Measurements from ENCODE around the gene DHX57.

The DHX57 gene

DNA sequence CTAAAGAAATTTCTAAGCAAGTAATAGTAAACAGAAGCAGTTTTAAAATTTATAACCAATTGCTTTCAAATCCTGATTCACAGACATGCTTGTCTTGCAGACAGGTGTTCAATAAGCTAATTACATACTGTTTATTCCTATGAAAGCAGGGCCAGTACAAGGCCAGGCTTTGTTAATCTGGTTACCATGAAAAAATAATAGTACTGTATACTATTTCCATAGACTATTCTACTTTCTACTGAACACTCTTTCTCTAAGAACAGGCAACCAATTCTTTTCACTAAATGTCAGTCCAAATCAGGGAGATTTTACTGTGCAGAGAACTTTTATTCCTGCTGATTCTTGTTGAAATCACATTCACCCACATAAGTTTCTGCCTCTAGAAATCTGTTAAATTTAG lies 121.7 kb downstream of the DHX57 start:
- Histone ChIP-seq H3K4me2 (ENCODE audit: low read depth, low read length, poor library complexity, severe bottlenecking) (peak overlapping the region; percentile 63), H3K79me2 (ENCODE audit: insufficient read depth, low read length) (peaks cover 22% of the 10 kb centered on the region), H4K20me1 (ENCODE audit: low read depth, low read length) (peaks cover 11% of the 10 kb centered on the region), H3K27me3 (ENCODE audit: low read length) (no peaks in the 10 kb centered on the region), H3K9me3 (ENCODE audit: insufficient read depth, low read length) (no peaks in the 10 kb centered on the region), H2AFZ (ENCODE audit: low read depth, low read length, severe bottlenecking) (peak overlapping the region; percentile 79), H3K9me2 (replicated peaks; ENCODE audit: insufficient read depth, low read length) (no peaks in the 10 kb centered on the region), H3K36me3 (ENCODE audit: low read length) (peaks cover 12% of the 10 kb centered on the region), H3F3A (ENCODE audit: insufficient read depth) (peaks cover 16% of the 10 kb centered on the region), H3K27ac (ENCODE audit: low read depth, low read length) (no peak overlapping the region), H3K4me3 (ENCODE audit: insufficient read depth, low read length, poor library complexity, severe bottlenecking) (no peak overlapping the region), H3K9ac (ENCODE audit: low read length) (peak overlapping the region; percentile 15)
- TF ChIP-seq, protein P1, sequence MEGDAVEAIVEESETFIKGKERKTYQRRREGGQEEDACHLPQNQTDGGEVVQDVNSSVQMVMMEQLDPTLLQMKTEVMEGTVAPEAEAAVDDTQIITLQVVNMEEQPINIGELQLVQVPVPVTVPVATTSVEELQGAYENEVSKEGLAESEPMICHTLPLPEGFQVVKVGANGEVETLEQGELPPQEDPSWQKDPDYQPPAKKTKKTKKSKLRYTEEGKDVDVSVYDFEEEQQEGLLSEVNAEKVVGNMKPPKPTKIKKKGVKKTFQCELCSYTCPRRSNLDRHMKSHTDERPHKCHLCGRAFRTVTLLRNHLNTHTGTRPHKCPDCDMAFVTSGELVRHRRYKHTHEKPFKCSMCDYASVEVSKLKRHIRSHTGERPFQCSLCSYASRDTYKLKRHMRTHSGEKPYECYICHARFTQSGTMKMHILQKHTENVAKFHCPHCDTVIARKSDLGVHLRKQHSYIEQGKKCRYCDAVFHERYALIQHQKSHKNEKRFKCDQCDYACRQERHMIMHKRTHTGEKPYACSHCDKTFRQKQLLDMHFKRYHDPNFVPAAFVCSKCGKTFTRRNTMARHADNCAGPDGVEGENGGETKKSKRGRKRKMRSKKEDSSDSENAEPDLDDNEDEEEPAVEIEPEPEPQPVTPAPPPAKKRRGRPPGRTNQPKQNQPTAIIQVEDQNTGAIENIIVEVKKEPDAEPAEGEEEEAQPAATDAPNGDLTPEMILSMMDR (IDR thresholded peaks at IDR 0.05; ENCODE audit: insufficient read depth, low read length, poor library complexity, severe bottlenecking) = no peak
- TF ChIP-seq EZH2phosphoT487 (conservative IDR thresholded peaks at IDR 0.05; ENCODE audit: low read length) = no peak

DNA sequence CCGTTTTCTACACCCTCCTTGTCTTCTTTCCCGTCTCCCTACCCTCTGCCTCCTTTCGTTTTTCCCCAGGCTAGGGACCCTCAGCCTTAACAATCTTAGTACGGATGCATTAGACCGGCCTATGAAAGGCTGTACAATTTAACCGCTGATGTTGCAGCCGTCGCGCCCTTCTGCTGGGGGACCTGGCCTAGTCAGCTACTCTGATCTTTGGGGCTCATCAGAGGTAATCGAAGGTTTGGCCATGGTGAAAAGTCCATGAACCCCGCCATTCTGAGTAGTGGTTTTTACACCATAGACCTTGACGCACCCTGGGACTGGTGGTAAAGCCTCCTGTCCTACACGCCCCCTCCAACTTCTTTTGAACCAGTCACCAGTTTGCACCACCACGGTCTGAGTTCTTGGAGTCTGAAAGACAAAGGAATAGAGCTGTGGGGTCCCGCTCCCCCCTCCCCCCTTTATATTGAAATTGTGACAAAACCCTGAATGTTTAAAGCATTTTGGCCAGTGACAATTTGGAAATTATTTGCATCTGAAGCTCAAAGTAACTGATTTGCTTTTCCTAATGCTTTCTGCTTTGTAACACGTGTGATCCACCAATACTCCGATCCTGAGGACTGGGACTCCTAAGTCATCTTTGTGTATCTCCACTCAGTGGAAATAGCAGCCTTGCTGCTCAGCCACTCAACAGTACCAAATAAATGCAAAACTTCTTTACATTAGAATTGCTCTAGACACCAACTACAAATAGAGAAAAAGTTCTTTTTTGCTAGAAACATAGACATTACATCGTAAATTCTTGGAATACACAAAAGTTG lies 123.9 kb downstream of the DHX57 start:
- peak overlapping the region; percentile 83 for H3K4me2 ChIP-seq (ENCODE audit: low read depth, low read length, poor library complexity, severe bottlenecking)
- H3F3A ChIP-seq (ENCODE audit: insufficient read depth) = peaks cover 38% of the 10 kb centered on the region
- no peaks in the 10 kb centered on the region for H3K27me3 ChIP-seq (ENCODE audit: low read length)
- H3K9ac ChIP-seq (ENCODE audit: low read length) = peak overlapping the region; percentile 97
- H2AFZ ChIP-seq (ENCODE audit: low read depth, low read length, severe bottlenecking) = peak overlapping the region; percentile 93
- H3K9me3 ChIP-seq (ENCODE audit: insufficient read depth, low read length) = no peaks in the 10 kb centered on the region
- H3K36me3 ChIP-seq (ENCODE audit: low read length) = peaks cover 34% of the 10 kb centered on the region
- H3K27ac ChIP-seq (ENCODE audit: low read depth, low read length) = peak overlapping the region; percentile 28
- H3K4me3 ChIP-seq (ENCODE audit: insufficient read depth, low read length, poor library complexity, severe bottlenecking) = peak overlapping the region; percentile 93
- peaks cover 44% of the 10 kb centered on the region for H3K79me2 ChIP-seq (ENCODE audit: insufficient read depth, low read length)
- H3K9me2 ChIP-seq (replicated peaks; ENCODE audit: insufficient read depth, low read length) = no peaks in the 10 kb centered on the region
- TF ChIP-seq, protein P1 (IDR thresholded peaks at IDR 0.05; ENCODE audit: insufficient read depth, low read length, poor library complexity, severe bottlenecking) = no peak
- no peak for TF ChIP-seq EZH2phosphoT487 (conservative IDR thresholded peaks at IDR 0.05; ENCODE audit: low read length)
- H4K20me1 ChIP-seq (ENCODE audit: low read depth, low read length) = peaks cover 33% of the 10 kb centered on the region

DNA sequence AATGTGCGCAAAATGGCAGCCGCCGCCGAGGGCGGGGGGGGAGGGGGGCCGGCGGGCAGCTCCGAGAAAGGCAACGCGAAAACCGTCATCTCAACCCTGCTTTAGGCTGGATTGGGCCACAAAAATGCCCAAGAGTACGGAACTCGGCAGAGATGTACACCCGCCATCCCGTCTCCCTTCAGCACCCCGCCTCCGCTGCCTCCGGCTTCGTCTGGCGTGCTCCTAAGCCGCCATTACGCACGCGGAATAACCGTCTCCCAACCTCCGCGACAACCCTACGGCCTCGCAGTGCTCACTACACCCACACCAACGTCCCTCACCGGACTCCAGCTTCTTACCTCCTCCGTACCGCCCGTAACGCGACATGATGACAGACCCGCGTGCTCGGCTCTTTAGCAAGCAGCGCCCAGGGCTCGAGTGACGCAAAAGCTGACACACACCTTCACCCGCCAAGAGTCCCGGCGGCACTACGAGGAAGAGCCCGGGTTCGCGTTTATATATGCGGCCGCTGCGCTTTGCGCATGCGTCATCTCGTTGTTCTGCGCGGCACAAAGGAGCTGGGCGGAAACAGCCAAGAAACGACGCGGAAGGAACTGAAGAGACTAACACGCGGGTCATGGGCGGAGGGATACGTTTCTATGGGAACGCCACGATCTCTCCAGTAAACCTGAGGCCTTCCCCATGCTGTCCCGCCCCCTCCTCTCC lies 124.7 kb downstream of the DHX57 start, which contains the start of gene SRSF7:
Gene SRSF7 (minus strand): TSS at position 471 of the 705 bp plus-strand sequence. CDS start 105 bp downstream, at position 366.
- Histone ChIP-seq H3F3A (ENCODE audit: insufficient read depth) (peaks cover 46% of the 10 kb centered on the region), H4K20me1 (ENCODE audit: low read depth, low read length) (peaks cover 41% of the 10 kb centered on the region), H3K9me2 (replicated peaks; ENCODE audit: insufficient read depth, low read length) (no peaks in the 10 kb centered on the region), H3K79me2 (ENCODE audit: insufficient read depth, low read length) (peaks cover 52% of the 10 kb centered on the region), H3K9ac (ENCODE audit: low read length) (peak within 1 kb of the TSS; percentile 97), H3K4me2 (ENCODE audit: low read depth, low read length, poor library complexity, severe bottlenecking) (peak within 1 kb of the TSS; percentile 83), H3K9me3 (ENCODE audit: insufficient read depth, low read length) (no peaks in the 10 kb centered on the region), H3K27me3 (ENCODE audit: low read length) (no peaks in the 10 kb centered on the region), H2AFZ (ENCODE audit: low read depth, low read length, severe bottlenecking) (peak within 1 kb of the TSS; percentile 93), H3K27ac (ENCODE audit: low read depth, low read length) (peak within 1 kb of the TSS; percentile 87), H3K4me3 (ENCODE audit: insufficient read depth, low read length, poor library complexity, severe bottlenecking) (peak within 1 kb of the TSS; percentile 93), H3K36me3 (ENCODE audit: low read length) (peaks cover 42% of the 10 kb centered on the region)
- no peak for TF ChIP-seq EZH2phosphoT487 (conservative IDR thresholded peaks at IDR 0.05; ENCODE audit: low read length)
- TF ChIP-seq, protein P1 (IDR thresholded peaks at IDR 0.05; ENCODE audit: insufficient read depth, low read length, poor library complexity, severe bottlenecking) = no peak
